Pancreas (tissue), 10 donors: ENCODE measurements around the gene TAS1R1. TPM values are rescaled to one million over a fixed set of nuclear protein-coding genes. Genes with fewer than 3 reads are reported as not detected.

Source experiments
- ATAC-seq, 4 donors: fragments of 200-7000 bp; cut with Tn5 transposase; one replicate each; pipeline versions ENCODE4 v1.8.0 to v1.9.1; 2020; ENCODE audit warnings: mild to moderate bottlenecking in 4 of 4, moderate library complexity in 4 of 4
- DNase-seq, 6 donors: peaks; one replicate each; pipeline ENCODE4 v3.0.0-alpha.2; 2020
- FAIRE-seq: peaks from 2 replicates; lab custom pipeline; 2012; peaks lifted over from hg19 to GRCh38; lab: Jason Lieb, UNC
- H3K27ac ChIP-seq, 4 donors: fragments of 200-600 bp; sonication (generic); 1 replicate in 3 of 4; 2 replicates in 1 of 4; pipeline versions ENCODE4 v1.5.0 to v1.8.0; 2020
- H3K27me3 ChIP-seq, 4 donors: fragments of 200-600 bp; one replicate each; pipeline ENCODE4 v1.8.0; 2021
- H3K36me3 ChIP-seq, 3 donors: fragments of 200-600 bp; sonication (generic) in 1 of 3; one replicate each; pipeline versions ENCODE4 v1.5.0 to v1.8.0; 2020 to 2021
- H3K4me1 ChIP-seq, 3 donors: fragments of 200-600 bp; one replicate each; pipeline ENCODE4 v1.8.0; 2021
- H3K4me3 ChIP-seq, 4 donors: fragments of 200-600 bp; sonication (generic) in 2 of 4; one replicate each; pipeline versions ENCODE4 v1.5.0 to v1.8.0; 2020 to 2021
- H3K9me3 ChIP-seq, 4 donors: fragments of 200-600 bp; one replicate each; pipeline ENCODE4 v1.8.0; 2021
- WGBS, 2 donors: extraction: QIAGEN DNeasy Blood & Tissue Kit; methylation state at CpG; one replicate each; pipeline ENCODE4 v1.1.7; 2013; 5-methylcytosine and 5-hydroxymethylcytosine counted together
- intact Hi-C, 3 donors: fragments of 100-400 bp; cut with DNase I; formaldehyde crosslinking; loops; one replicate each; pipeline versions ENCODE4 v1.11.1 to v1.14.2; 2022
- polyA plus RNA-seq, 2 donors: library from polyadenylated mRNA; stranded (reverse); fragments of 200-250 nt; gene quantifications; one replicate each; pipeline ENCODE4 v1.2.3, GENCODE V29; 2013
- total RNA-seq, 6 donors: library from RNA; stranded (reverse); fragmentation: NEBNext Ultra II Directional in 4 of 6; extraction: Animal tissue kit (Norgen Biotek cat#: 25700) in 4 of 6; gene quantifications; one replicate each; pipeline versions ENCODE4 v1.2.1 to v1.2.4, GENCODE V29; 2021 to 2023
- TF ChIP-seq, protein P1 (sequence below), 4 donors: fragments of 200-600 bp; sonication (generic) in 3 of 4; IDR thresholded peaks; one replicate each; pipeline versions ENCODE4 v1.5.0 to v1.8.0; 2021; ENCODE audit warnings: antibody characterized with exemption in 4 of 4
- donor health status: healthy with polysubstance abuse.
- donor health status: DM: no; HTN: no; CAD: no; lungs with moderate emphysema.
- donor health status: DM: no; HTN: no; CAD: no.
- donor health status: control.
- donor health status: control.
- donor health status: Bipolar disorder and iron deficiency.
- donor health status: DM: yes; HTN: yes; CAD: no.
- donor health status: DM: no; HTN: no; CAD: no.
- donor health status: DM: no; HTN: no; CAD: no.
- donor health status: DM: yes; HTN: yes; CAD: no.

TAS1R1 gene
- total and polyA plus RNA-seq, 8 donors, result not detected

DNA sequence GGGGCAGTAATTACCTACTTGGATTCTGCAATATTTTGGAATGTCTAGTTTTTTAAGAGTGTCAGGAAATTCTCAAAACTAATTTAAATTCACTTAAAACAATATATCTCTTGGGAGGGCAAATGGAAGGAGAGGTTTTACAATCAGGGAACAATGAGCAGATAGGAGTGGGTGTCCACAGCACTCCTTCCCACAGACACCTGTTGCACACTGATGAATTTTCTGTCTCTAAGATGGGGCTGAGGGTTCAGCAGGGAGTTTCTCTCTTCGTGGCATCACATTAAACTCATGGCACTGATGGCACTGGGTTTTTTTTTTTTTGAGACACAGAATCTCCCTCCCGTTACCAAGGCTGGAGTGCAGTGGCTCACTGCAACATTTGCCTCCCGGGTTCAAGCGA, 63.9 kb downstream of the TAS1R1 start:
- Histone ChIP-seq H3K27me3 (no peaks in the 10 kb centered on the region), H3K4me1 (peaks cover 0 to 4% (median 0%) of the 10 kb centered on the region in 3 donors), H3K4me3 (no peak overlapping the region), H3K36me3 (peaks cover 0 to 16% (median 4%) of the 10 kb centered on the region in 3 donors), H3K9me3 (no peaks in the 10 kb centered on the region), H3K27ac (no peak overlapping the region)
- 91 to 94% methylated on average over 4 of the region's 4 CpGs for whole genome bisulfite sequencing, 2 donors
- no peak for FAIRE-seq
- intact Hi-C loops, result no loop called here
- TF ChIP-seq, protein P1, sequence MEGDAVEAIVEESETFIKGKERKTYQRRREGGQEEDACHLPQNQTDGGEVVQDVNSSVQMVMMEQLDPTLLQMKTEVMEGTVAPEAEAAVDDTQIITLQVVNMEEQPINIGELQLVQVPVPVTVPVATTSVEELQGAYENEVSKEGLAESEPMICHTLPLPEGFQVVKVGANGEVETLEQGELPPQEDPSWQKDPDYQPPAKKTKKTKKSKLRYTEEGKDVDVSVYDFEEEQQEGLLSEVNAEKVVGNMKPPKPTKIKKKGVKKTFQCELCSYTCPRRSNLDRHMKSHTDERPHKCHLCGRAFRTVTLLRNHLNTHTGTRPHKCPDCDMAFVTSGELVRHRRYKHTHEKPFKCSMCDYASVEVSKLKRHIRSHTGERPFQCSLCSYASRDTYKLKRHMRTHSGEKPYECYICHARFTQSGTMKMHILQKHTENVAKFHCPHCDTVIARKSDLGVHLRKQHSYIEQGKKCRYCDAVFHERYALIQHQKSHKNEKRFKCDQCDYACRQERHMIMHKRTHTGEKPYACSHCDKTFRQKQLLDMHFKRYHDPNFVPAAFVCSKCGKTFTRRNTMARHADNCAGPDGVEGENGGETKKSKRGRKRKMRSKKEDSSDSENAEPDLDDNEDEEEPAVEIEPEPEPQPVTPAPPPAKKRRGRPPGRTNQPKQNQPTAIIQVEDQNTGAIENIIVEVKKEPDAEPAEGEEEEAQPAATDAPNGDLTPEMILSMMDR (IDR thresholded peaks at IDR 0.05), result no peak
- ATAC-seq, result no peak
- DNase-seq, result no peak

DNA sequence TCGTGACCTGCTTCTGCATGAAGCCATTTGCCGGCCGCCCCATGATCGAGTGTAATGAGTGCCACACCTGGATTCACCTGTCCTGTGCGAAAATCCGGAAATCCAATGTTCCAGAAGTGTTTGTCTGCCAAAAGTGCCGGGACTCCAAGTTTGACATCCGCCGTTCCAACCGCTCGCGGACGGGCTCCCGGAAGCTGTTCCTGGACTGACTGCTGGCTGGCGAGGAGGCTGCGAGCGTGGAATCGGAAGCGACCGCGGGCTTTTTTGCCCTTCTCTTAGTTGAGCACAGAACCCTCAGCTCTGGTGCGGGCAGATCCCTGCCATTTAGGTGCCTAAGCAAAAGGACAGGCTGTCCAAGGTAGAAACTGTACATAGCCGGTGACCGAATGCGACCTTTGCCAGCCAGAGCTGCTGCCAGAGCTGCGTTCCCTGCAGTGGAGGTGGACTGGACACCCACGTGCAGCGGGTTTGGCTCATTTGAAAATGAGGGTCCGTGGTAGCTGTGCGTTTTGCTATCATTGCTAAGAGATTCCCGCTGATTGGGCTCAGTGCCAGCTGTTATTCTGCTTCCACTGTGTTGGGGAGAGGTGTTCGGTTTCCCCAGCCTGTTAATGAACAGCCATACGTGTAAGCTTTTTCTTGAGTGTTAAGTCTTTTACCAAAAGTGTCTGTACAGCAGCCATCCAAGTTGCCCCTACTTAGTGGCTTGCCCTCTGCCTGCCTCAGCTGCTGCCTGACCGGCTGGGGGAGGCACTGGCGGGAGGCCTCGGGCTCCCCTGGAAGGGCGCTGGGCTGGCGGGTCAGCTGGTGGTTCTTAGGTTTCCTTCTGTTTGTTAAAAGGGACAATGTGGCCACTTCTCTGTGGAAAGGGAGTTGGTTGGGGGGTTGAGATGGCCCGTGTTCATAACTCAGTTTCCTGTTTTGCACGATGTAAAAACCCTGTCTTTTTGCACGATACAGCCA, 66.6 kb downstream of the TAS1R1 start:
- Histone ChIP-seq H3K9me3 (no peaks in the 10 kb centered on the region), H3K4me3 (no peak overlapping the region), H3K27me3 (no peaks in the 10 kb centered on the region), H3K4me1 (peaks cover 0 to 7% (median 6%) of the 10 kb centered on the region in 3 donors), H3K27ac (no peak overlapping the region), H3K36me3 (peaks cover 0 to 16% (median 4%) of the 10 kb centered on the region in 3 donors)
- FAIRE-seq, result no peak
- ATAC-seq, result no peak
- no peak for DNase-seq
- TF ChIP-seq, protein P1 (IDR thresholded peaks at IDR 0.05), result no peak
- 91% methylated on average over 41 of the region's 41 CpGs for WGBS, 2 donors
- intact Hi-C loops, result no loop called here

DNA sequence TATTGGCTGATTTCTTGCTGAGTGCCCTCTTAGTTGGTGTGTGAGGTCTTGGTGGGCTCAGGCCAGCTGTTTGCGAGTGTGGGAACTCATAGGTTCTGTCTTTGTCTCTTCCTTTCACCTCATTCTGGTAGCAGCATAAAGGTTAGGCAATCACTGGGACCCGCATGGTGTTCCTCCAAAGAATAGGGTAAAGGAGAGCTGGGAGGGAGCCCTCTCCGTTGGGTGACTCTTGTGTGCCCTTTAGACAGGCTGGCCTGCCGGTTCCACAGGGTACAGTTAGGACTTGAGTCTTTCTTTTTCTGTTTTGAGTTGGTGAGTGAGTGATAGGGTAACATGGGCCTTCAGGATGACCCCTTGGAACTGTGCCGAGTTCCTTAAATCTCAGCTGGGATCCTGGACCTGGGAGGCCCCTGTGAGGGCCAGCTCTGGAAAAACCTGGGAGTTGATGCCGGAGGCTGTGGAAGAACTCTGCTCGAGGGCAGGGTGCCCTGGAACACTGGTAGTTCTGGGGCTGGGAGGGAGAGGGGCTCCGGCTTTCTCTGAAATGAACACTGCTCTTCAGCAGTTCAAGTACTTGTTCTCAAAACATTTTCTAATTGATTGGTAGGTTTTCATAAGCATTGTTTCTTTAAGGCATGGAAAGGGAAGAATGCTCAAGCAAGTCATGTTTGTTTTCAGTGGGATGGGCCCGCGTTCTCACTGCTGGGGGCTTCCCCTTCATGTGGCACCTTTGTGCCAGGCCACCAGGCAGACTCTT, 67.5 kb downstream of the TAS1R1 start:
- H3K36me3 ChIP-seq, result peaks cover 0 to 16% (median 4%) of the 10 kb centered on the region in 3 donors
- DNase-seq (no peak), ATAC-seq (no peak), FAIRE-seq (no peak)
- 88 to 90% methylated on average over 10 of the region's 10 CpGs for WGBS, 2 donors
- TF ChIP-seq, protein P1 (IDR thresholded peaks at IDR 0.05), result no peak
- H3K27ac ChIP-seq, result no peak overlapping the region
- H3K9me3 ChIP-seq, result no peaks in the 10 kb centered on the region
- H3K4me3 ChIP-seq, result no peak overlapping the region
- H3K27me3 ChIP-seq, result no peaks in the 10 kb centered on the region
- peaks cover 0 to 7% (median 6%) of the 10 kb centered on the region in 3 donors for H3K4me1 ChIP-seq
- intact Hi-C loops, result no loop called here

DNA sequence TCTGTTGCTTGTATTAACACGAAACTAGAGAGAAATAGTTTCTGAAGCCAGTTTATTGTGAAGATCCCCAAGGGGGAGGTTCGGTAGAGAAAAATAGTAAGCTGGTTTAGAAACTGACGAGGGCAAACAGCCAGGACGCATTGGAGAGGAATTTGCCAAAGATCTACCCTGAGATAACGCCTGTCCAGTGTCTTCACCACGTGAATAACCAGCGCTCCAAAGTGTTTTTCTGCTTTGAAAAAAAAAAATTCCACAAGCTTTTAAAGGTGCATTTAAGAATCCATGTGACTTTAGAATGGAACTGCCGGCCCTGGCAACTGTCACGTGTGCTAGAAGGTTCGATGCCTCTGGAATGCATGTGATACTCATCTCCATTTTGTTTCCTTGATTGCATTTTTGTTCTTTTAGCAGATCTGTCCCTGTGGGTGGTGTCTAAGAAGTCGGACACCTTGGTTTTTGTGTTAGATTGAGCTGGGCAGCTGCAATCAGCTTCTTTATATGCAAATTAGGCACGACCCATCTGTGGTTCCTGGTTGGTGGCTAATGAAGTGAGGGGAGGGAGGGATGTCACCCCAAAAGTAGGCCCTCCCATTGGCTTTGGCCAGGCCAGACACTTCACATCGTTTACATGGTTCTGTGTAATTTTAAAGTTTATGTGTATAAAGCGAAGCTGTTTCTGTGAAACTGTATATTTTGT, 68.3 kb downstream of the TAS1R1 start:
- Histone ChIP-seq H3K4me1 (peaks cover 0 to 7% (median 6%) of the 10 kb centered on the region in 3 donors), H3K9me3 (no peaks in the 10 kb centered on the region), H3K27me3 (no peaks in the 10 kb centered on the region), H3K36me3 (peaks cover 0 to 16% (median 4%) of the 10 kb centered on the region in 3 donors), H3K27ac (no peak overlapping the region), H3K4me3 (no peak overlapping the region)
- WGBS, 2 donors, result 80 to 86% methylated on average over 14 of the region's 14 CpGs
- ATAC-seq, result no peak
- FAIRE-seq, result no peak
- TF ChIP-seq, protein P1 (IDR thresholded peaks at IDR 0.05), result no peak
- no peak for DNase-seq
- intact Hi-C loops, result no loop called here
